ENCODE measurements around the gene PTX4.

- TF ChIP-seq CTCF (IDR thresholded peaks at IDR 0.05) (no peak), POLR2A (IDR thresholded peaks at IDR 0.05) (no peak)
Measured at GRCh38 chr16:1503110-1503955, 14.6 kb upstream of the PTX4 start.
